C4-2B (cell line): Measurements from ENCODE around the gene MSMO1.

Experiments
- CTCF ChIP-seq: fragments of 450-650 bp; conservative IDR thresholded peaks from 2 replicates; pipeline ENCODE4 v1.5.1; 2017; ENCODE audit warnings: mild to moderate bottlenecking
- ZFX ChIP-seq: fragments of 450-650 bp; IDR thresholded peaks from 2 replicates; pipeline ENCODE4 v1.6.1; 2017

DNA sequence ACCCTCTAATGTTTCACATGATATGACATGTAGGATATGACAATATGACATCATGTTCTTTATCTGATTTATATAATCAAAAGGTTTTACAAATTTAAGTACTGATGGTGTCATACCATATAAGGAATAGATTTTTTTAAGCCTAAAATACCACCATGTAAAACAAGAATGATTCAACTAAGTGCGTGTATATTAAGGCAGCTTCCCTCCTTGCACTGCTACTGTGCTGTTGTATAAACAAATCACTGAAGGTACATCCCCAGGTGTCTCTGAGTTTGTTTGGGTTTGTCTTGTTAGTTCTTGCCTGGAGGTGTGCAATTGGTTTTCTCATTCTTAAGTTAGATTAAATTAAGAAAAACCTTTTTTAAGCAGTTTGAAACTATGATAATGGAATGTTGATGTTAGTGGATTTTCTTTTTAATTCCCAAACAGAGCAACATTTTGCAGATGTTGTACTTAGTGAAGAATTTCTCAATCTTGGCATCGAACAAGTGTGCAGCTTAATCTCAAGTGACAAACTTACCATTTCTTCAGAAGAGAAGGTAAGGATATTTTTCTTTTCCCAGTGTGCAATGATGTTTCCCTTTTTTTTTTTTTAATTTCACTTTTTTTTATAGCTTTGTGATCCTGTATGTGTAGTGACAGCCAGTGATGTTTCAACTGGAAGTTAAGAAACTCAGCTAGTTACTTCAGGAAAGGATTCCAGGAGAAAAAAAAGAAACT, 33.4 kb upstream of the MSMO1 start:
- no peak for TF ChIP-seq CTCF
- TF ChIP-seq ZFX: no peak
